Measurements from ENCODE around the gene MRTFA.

DNA sequence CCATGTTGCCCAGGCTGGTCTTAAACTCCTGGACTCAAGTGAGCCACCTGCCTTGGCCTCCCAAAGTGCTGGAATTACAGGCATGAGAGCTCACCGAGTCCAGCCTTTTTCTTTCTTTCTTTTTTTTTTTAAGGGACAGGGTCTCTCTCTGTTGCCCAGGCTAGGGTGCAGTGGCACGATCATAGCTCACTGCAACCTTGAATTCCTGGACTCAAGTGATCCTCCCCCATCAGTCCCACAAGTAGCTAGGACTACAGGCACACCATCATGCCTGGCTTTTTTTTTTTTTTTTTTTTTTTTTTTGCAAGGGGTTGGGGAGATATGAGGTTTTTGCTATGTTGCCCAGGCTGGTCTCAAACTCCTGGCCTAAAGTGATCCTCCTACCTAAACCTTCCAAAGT lies 78.5 kb downstream of the MRTFA start:
- TF ChIP-seq POLR2AphosphoS5 (IDR thresholded peaks at IDR 0.05; ENCODE audit: low read depth, low read length): no peak
- no peak for TF ChIP-seq POLR2A (IDR thresholded peaks at IDR 0.05; ENCODE audit: low read depth, low read length)
- no peak for TF ChIP-seq TAF1 (IDR thresholded peaks at IDR 0.05; ENCODE audit: low read depth, low read length)
- no peak for TF ChIP-seq SPI1 (IDR thresholded peaks at IDR 0.05; ENCODE audit: low read depth, low read length)
- TF ChIP-seq PAX5 (IDR thresholded peaks at IDR 0.05; ENCODE audit: insufficient read depth, low read length, severe bottlenecking): no peak
